ENCODE data around the gene AMACR. TPM values are rescaled to one million over a fixed set of nuclear protein-coding genes. Genes with fewer than 3 reads are reported as not detected.

The AMACR gene
- total and polyA plus RNA-seq, 2 of the 13 experiments (the other 11 are each of a cell fraction or from before 2014, with no cell fraction given): 8.9 to 19.7 TPM

DNA sequence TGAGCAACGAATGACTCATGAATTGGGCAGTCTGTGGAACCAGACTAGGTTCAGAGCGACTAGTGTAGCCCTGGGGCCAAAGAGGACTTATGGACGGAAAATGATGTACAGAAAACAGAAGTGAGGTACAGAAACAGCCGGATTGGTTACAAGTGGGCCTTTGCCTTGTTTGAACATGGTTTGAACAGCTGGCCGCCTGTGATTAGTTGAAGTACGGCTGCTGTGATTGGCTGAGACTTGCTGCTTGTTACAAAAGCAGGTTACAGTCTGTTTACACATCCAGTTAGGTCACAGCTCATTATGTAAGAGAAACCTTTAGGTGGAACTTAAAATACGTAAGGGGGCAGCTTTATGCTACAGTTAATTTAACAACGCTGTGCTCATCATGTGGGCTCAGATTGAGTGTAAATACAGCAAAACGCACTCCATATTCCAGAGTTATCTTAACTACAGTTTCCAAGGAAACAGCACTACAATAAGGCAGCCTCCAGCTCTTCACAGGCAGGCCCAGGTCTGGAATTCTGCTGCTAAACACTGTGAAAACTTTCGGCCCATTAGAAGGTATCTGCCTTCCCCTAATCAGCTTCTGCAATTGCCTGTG, 6.5 kb downstream of the AMACR start (continued):
- TF ChIP-seq TRIM22 (IDR thresholded peaks at IDR 0.05) (no peak), HNF4G (IDR thresholded peaks at IDR 0.05; ENCODE audit: borderline replicate concordance, low read depth, low read length) (no peak), HNF4G (CRISPR knock-in tag; IDR thresholded peaks at IDR 0.05; ENCODE audit: borderline replicate concordance, low read depth) (no peak), ZNF576 (CRISPR knock-in tag; IDR thresholded peaks at IDR 0.05) (no peak), FOXJ3 (CRISPR knock-in tag; IDR thresholded peaks at IDR 0.05; ENCODE audit: borderline replicate concordance) (0 out of 2 replicates have a peak, but pooled peaks have one; percentile 25), NFYB (CRISPR knock-in tag; IDR thresholded peaks at IDR 0.05) (peak; percentile 62), RXRA (CRISPR knock-in tag; IDR thresholded peaks at IDR 0.05) (no peak), FIP1L1 (IDR thresholded peaks at IDR 0.05; ENCODE audit: borderline replicate concordance, insufficient read depth, low read depth, low read length) (no peak), RBFOX2 (IDR thresholded peaks at IDR 0.05; ENCODE audit: low read depth, low read length) (no peak), FOXA3 (CRISPR knock-in tag; IDR thresholded peaks at IDR 0.05) (peak; percentile 54; the same call in 1 of the 2 replicates), MAFG (CRISPR knock-in tag; IDR thresholded peaks at IDR 0.05) (no peak), FOXO4 (CRISPR knock-in tag; conservative IDR thresholded peaks at IDR 0.05) (no peak), ZNF768 (CRISPR knock-in tag; IDR thresholded peaks at IDR 0.05) (no peak)
- TF ChIP-seq, protein P1, sequence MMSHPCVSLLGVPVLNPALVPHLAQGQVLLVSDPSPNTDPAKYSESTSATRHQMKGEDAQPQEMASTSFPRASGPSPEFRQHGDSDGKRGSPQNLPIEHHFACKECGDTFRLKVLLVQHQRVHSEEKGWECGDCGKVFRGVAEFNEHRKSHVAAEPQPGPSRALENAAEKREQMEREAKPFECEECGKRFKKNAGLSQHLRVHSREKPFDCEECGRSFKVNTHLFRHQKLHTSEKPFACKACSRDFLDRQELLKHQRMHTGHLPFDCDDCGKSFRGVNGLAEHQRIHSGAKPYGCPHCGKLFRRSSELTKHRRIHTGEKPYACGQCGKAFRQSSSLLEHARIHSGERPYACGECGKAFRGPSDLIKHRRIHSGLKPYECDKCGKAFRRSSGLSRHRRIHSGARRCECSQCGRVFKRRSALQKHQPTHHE (CRISPR knock-in tag; IDR thresholded peaks at IDR 0.05; ENCODE audit: borderline replicate concordance): no peak
- TF ChIP-seq, protein P2, sequence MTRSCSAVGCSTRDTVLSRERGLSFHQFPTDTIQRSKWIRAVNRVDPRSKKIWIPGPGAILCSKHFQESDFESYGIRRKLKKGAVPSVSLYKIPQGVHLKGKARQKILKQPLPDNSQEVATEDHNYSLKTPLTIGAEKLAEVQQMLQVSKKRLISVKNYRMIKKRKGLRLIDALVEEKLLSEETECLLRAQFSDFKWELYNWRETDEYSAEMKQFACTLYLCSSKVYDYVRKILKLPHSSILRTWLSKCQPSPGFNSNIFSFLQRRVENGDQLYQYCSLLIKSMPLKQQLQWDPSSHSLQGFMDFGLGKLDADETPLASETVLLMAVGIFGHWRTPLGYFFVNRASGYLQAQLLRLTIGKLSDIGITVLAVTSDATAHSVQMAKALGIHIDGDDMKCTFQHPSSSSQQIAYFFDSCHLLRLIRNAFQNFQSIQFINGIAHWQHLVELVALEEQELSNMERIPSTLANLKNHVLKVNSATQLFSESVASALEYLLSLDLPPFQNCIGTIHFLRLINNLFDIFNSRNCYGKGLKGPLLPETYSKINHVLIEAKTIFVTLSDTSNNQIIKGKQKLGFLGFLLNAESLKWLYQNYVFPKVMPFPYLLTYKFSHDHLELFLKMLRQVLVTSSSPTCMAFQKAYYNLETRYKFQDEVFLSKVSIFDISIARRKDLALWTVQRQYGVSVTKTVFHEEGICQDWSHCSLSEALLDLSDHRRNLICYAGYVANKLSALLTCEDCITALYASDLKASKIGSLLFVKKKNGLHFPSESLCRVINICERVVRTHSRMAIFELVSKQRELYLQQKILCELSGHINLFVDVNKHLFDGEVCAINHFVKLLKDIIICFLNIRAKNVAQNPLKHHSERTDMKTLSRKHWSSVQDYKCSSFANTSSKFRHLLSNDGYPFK (CRISPR knock-in tag; IDR thresholded peaks at IDR 0.05; ENCODE audit: borderline replicate concordance): no peak
- TF ChIP-seq, protein P3, sequence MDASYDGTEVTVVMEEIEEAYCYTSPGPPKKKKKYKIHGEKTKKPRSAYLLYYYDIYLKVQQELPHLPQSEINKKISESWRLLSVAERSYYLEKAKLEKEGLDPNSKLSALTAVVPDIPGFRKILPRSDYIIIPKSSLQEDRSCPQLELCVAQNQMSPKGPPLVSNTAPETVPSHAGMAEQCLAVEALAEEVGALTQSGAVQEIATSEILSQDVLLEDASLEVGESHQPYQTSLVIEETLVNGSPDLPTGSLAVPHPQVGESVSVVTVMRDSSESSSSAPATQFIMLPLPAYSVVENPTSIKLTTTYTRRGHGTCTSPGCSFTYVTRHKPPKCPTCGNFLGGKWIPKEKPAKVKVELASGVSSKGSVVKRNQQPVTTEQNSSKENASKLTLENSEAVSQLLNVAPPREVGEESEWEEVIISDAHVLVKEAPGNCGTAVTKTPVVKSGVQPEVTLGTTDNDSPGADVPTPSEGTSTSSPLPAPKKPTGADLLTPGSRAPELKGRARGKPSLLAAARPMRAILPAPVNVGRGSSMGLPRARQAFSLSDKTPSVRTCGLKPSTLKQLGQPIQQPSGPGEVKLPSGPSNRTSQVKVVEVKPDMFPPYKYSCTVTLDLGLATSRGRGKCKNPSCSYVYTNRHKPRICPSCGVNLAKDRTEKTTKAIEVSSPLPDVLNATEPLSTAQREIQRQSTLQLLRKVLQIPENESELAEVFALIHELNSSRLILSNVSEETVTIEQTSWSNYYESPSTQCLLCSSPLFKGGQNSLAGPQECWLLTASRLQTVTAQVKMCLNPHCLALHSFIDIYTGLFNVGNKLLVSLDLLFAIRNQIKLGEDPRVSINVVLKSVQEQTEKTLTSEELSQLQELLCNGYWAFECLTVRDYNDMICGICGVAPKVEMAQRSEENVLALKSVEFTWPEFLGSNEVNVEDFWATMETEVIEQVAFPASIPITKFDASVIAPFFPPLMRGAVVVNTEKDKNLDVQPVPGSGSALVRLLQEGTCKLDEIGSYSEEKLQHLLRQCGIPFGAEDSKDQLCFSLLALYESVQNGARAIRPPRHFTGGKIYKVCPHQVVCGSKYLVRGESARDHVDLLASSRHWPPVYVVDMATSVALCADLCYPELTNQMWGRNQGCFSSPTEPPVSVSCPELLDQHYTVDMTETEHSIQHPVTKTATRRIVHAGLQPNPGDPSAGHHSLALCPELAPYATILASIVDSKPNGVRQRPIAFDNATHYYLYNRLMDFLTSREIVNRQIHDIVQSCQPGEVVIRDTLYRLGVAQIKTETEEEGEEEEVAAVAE (CRISPR knock-in tag; IDR thresholded peaks at IDR 0.05; ENCODE audit: borderline replicate concordance): peak; percentile 98
